HepG2 (cell line): ENCODE data around the gene PTK7. TPM values are rescaled to one million over a fixed set of nuclear protein-coding genes. Genes with fewer than 3 reads are reported as not detected.

Experiments
- ATRX ChIP-seq: sonication (generic); formaldehyde crosslinking; IDR thresholded peaks from 2 replicates; pipeline ENCODE4 v1.4.0; 2020; ENCODE audit warnings: missing genetic modification reagents, borderline replicate concordance
- CEBPG ChIP-seq: IDR thresholded peaks from 2 replicates; pipeline ENCODE4 v1.6.1; 2016
- ELF4 ChIP-seq: sonication (generic); formaldehyde crosslinking; IDR thresholded peaks from 2 replicates; pipeline ENCODE4 v1.5.0; 2020; ENCODE audit warnings: missing genetic modification reagents, mild to moderate bottlenecking, moderate library complexity, borderline replicate concordance
- KLF6 ChIP-seq: IDR thresholded peaks from 2 replicates; pipeline ENCODE4 v1.8.0; 2016; ENCODE audit warnings: missing biosample characterization, missing genetic modification reagents
- MLX ChIP-seq: IDR thresholded peaks from 2 replicates; pipeline ENCODE4 v1.6.1; 2016
- SUZ12 ChIP-seq: fragments of 150-350 bp; IDR thresholded peaks from 2 replicates; pipeline ENCODE4 v1.6.1; 2014; ENCODE audit warnings: low read depth, low read length
- TIGD3 ChIP-seq: sonication (generic); formaldehyde crosslinking; IDR thresholded peaks from 2 replicates; pipeline ENCODE4 v1.5.1; 2020; ENCODE audit warnings: mild to moderate bottlenecking, missing genetic modification reagents, borderline replicate concordance
- TRIM24 ChIP-seq: sonication (generic); formaldehyde crosslinking; IDR thresholded peaks from 2 replicates; pipeline ENCODE4 v1.8.0; 2022; ENCODE audit warnings: mild to moderate bottlenecking, missing genetic modification reagents
- USF2 ChIP-seq, 2 experiments: sonication (generic) in 1 of 2; formaldehyde crosslinking in 1 of 2; IDR thresholded peaks; 2 replicates each; pipeline versions ENCODE4 v1.5.1 to v1.6.1; 2011 to 2020; ENCODE audit warnings: borderline replicate concordance in 1 of 2, low read depth in 1 of 2, low read length in 1 of 2, mild to moderate bottlenecking in 1 of 2, missing genetic modification reagents in 1 of 2, moderate library complexity in 1 of 2
- ZBTB39 ChIP-seq: sonication (generic); formaldehyde crosslinking; IDR thresholded peaks from 2 replicates; pipeline ENCODE4 v1.5.0; 2020; ENCODE audit warnings: missing genetic modification reagents
- ZFP36 ChIP-seq: fragments of 150-350 bp; IDR thresholded peaks from 2 replicates; pipeline ENCODE4 v1.6.1; 2018; ENCODE audit warnings: borderline replicate concordance, low read length, low read depth; ENCODE audit not compliant: partially characterized antibody
- ZFP91 ChIP-seq: sonication (generic); formaldehyde crosslinking; IDR thresholded peaks from 2 replicates; pipeline ENCODE4 v1.9.0; 2022; ENCODE audit warnings: missing genetic modification reagents, mild to moderate bottlenecking, borderline replicate concordance
- ZNF225 ChIP-seq: sonication (generic); formaldehyde crosslinking; IDR thresholded peaks from 2 replicates; pipeline ENCODE4 v1.4.0; 2020; ENCODE audit warnings: mild to moderate bottlenecking, missing genetic modification reagents
- ZNF337 ChIP-seq: sonication (generic); formaldehyde crosslinking; IDR thresholded peaks from 2 replicates; pipeline ENCODE4 v1.5.1; 2020; ENCODE audit warnings: missing genetic modification reagents, low read depth, mild to moderate bottlenecking, borderline replicate concordance
- ZNF367 ChIP-seq: sonication (generic); formaldehyde crosslinking; IDR thresholded peaks from 2 replicates; pipeline ENCODE4 v1.4.0; 2020; ENCODE audit warnings: missing genetic modification reagents, borderline replicate concordance
- ZNF513 ChIP-seq: sonication (generic); formaldehyde crosslinking; conservative IDR thresholded peaks from 2 replicates; pipeline ENCODE4 v1.5.0; 2020; ENCODE audit warnings: missing genetic modification reagents
- ZNF549 ChIP-seq: sonication (generic); formaldehyde crosslinking; IDR thresholded peaks from 2 replicates; pipeline ENCODE4 v1.5.0; 2020; ENCODE audit warnings: missing genetic modification reagents
- ZNF598 ChIP-seq: sonication (generic); formaldehyde crosslinking; IDR thresholded peaks from 2 replicates; pipeline ENCODE4 v1.5.1; 2020; ENCODE audit warnings: mild to moderate bottlenecking, missing genetic modification reagents, borderline replicate concordance
- ZNF772 ChIP-seq: sonication (generic); formaldehyde crosslinking; IDR thresholded peaks from 2 replicates; pipeline ENCODE4 v1.5.0; 2020; ENCODE audit warnings: mild to moderate bottlenecking, missing genetic modification reagents
- ZNF775 ChIP-seq: sonication (generic); formaldehyde crosslinking; IDR thresholded peaks from 2 replicates; pipeline ENCODE4 v1.4.0; 2020; ENCODE audit warnings: missing genetic modification reagents, mild to moderate bottlenecking, moderate library complexity, borderline replicate concordance
- ZNF883 ChIP-seq: sonication (generic); formaldehyde crosslinking; IDR thresholded peaks from 2 replicates; pipeline ENCODE4 v1.5.1; 2020; ENCODE audit warnings: mild to moderate bottlenecking, missing genetic modification reagents; ENCODE audit errors: not compliant biosample characterization
- polyA plus RNA-seq, 8 experiments: library from polyadenylated mRNA; depleted of rRNA in 3 of 8; stranded (reverse) in 7 of 8; unstranded in 1 of 8; fragments of >200 nt; fragmentation: Illumina TruSeq in 4 of 8; extraction: Trizol in 4 of 8; gene quantifications; 2 replicates each; pipeline versions ENCODE4 v1.2.1 to v1.2.3, GENCODE V29; 2011 to 2016; ENCODE audit warnings: low read depth in 4 of 8, missing spikeins in 1 of 8, mixed read lengths in 1 of 8; ENCODE audit not compliant: insufficient read depth in 1 of 8
- total RNA-seq, 5 experiments: library from RNA; depleted of rRNA; stranded (reverse); fragments of >200 nt; fragmentation: Illumina TruSeq; extraction: Trizol; gene quantifications; 2 replicates each; pipeline ENCODE4 v1.2.3, GENCODE V29; 2016; ENCODE audit warnings: low read depth in 1 of 5

PTK7 gene
- total and polyA plus RNA-seq, 2 of the 13 experiments (the other 11 are each of a cell fraction or from before 2014, with no cell fraction given), result 98.5 to 99.8 TPM

GRCh38 chr6:43171707-43172103 lies 95.6 kb downstream of the PTK7 start (continued):
- TF ChIP-seq USF2 (IDR thresholded peaks at IDR 0.05; ENCODE audit: low read depth, low read length), result no peak
- TF ChIP-seq USF2 (CRISPR knock-in tag; IDR thresholded peaks at IDR 0.05; ENCODE audit: borderline replicate concordance), result no peak
- no peak for TF ChIP-seq ZNF883 (CRISPR knock-in tag)
- TF ChIP-seq ZFP91 (CRISPR knock-in tag), result no peak
- no peak for TF ChIP-seq TRIM24 (CRISPR knock-in tag)
- TF ChIP-seq ATRX (CRISPR knock-in tag), result no peak
- TF ChIP-seq ZFP36, result no peak
- TF ChIP-seq ZNF775 (CRISPR knock-in tag), result no peak
- no peak for TF ChIP-seq ZNF225 (CRISPR knock-in tag)
- TF ChIP-seq MLX (CRISPR knock-in tag), result no peak
- no peak for TF ChIP-seq ZNF549 (CRISPR knock-in tag)
- no peak for TF ChIP-seq SUZ12
- TF ChIP-seq CEBPG (CRISPR knock-in tag), result no peak
- TF ChIP-seq ZNF367, result no peak
- peak; percentile 60 for TF ChIP-seq ZNF772 (CRISPR knock-in tag)
- no peak for TF ChIP-seq ZNF337 (CRISPR knock-in tag)
- no peak for TF ChIP-seq KLF6 (CRISPR knock-in tag)
- TF ChIP-seq ZNF513 (CRISPR knock-in tag), result no peak
- no peak for TF ChIP-seq ZBTB39
- TF ChIP-seq TIGD3 (CRISPR knock-in tag), result no peak
- no peak for TF ChIP-seq ZNF598 (CRISPR knock-in tag)
- no peak for TF ChIP-seq ELF4 (CRISPR knock-in tag)
